Erythroblast (primary cell): ENCODE data around the gene RBFOX2.

Source experiments
- GATA1 ChIP-seq: IDR thresholded peaks from 2 replicates; pipeline ENCODE4 v1.6.1; 2011; ENCODE audit warnings: low read depth, mild to moderate bottlenecking, control low read depth, low read length, moderate library complexity
- POLR2A ChIP-seq: IDR thresholded peaks from 2 replicates; pipeline ENCODE4 v1.6.1; 2011; ENCODE audit warnings: mild to moderate bottlenecking, low read length

GRCh38 chr22:36012332-36012731 is 16.3 kb downstream of the RBFOX2 start:
- TF ChIP-seq POLR2A = no peak
- no peak for TF ChIP-seq GATA1
